Measurements from ENCODE around the gene NFIA. TPM values are rescaled to one million over a fixed set of nuclear protein-coding genes. Genes with fewer than 3 reads are reported as not detected.

Gene NFIA
- polyA plus RNA-seq, 3 donors: 1.4 to 5.3 (median 2.4) TPM

- Mint-ChIP-seq H3K4me1 (peaks cover 42% of the 10 kb centered on the region), H3K27ac (no peak overlapping the region), H3K9me3 (peaks cover 0 to 9% (median 5%) of the 10 kb centered on the region in 7 donors), H3K36me3 (peaks cover 13 to 24% of the 10 kb centered on the region in 2 donors), H3K4me3 (peak overlapping the region; percentile 83 to 97), H3K27me3 (ENCODE audit: low read depth in 3 of 3) (peaks cover 50 to 60% (median 50%) of the 10 kb centered on the region in 3 donors)
- no peak for DNase-seq
- no CpG with 5 or more reads among the region's 4 CpGs for WGBS (ENCODE audit: insufficient coverage)
- H4K20me1 ChIP-seq (ENCODE audit: insufficient read depth, low read length): no peaks in the 10 kb centered on the region
- peaks cover 0 to 8% of the 10 kb centered on the region in 2 donors for H3K9me3 ChIP-seq (replicated peaks in 1 of 2; ENCODE audit: control insufficient read depth in 1 of 2, insufficient read depth in 1 of 2, low read length in 2 of 2)
- H3K4me3 ChIP-seq (replicated peaks in 1 of 3; ENCODE audit: low read depth in 2 of 3, low read length in 3 of 3): peak overlapping the region; percentile 69 to 95 (median 73)
- no peak overlapping the region for H3K27ac ChIP-seq (ENCODE audit: low read depth in 1 of 2, low read length in 2 of 2)
- H2AFZ ChIP-seq (ENCODE audit: insufficient read depth, low read depth, low read length, poor library complexity, severe bottlenecking): peak overlapping the region; percentile 97
- H3K4me2 ChIP-seq (replicated peaks; ENCODE audit: extremely low read depth, low read length, poor library complexity, severe bottlenecking): peak overlapping the region; percentile 97
- H3K36me3 ChIP-seq (replicated peaks in 1 of 2; ENCODE audit: control insufficient read depth in 1 of 2, insufficient read depth in 2 of 2, low read length in 2 of 2): no peaks in the 10 kb centered on the region
- no peak for TF ChIP-seq CTCF (IDR thresholded peaks at IDR 0.05)
- no peak overlapping the region for H3K9ac ChIP-seq (ENCODE audit: insufficient read depth, low read length, poor library complexity, severe bottlenecking)
- peaks cover 51 to 55% of the 10 kb centered on the region in 2 donors for H3K27me3 ChIP-seq (ENCODE audit: control insufficient read depth in 2 of 2, insufficient read depth in 2 of 2, low read length in 2 of 2)
- H3K4me1 ChIP-seq (ENCODE audit: control insufficient read depth in 1 of 2, insufficient read depth in 2 of 2, low read length in 2 of 2): peaks cover 23 to 49% of the 10 kb centered on the region in 2 donors
- H3K79me2 ChIP-seq (ENCODE audit: insufficient read depth, low read length): no peaks in the 10 kb centered on the region
- intact Hi-C loops (cut with micrococcal nuclease): loop anchor here (5.0 kb wide), 3 partner anchors 36 to 801 kb away; no protein-coding TSS in a partner anchor
Observed at GRCh38 chr1:61051443-61051718, 31.0 kb upstream of the NFIA start.

DNA sequence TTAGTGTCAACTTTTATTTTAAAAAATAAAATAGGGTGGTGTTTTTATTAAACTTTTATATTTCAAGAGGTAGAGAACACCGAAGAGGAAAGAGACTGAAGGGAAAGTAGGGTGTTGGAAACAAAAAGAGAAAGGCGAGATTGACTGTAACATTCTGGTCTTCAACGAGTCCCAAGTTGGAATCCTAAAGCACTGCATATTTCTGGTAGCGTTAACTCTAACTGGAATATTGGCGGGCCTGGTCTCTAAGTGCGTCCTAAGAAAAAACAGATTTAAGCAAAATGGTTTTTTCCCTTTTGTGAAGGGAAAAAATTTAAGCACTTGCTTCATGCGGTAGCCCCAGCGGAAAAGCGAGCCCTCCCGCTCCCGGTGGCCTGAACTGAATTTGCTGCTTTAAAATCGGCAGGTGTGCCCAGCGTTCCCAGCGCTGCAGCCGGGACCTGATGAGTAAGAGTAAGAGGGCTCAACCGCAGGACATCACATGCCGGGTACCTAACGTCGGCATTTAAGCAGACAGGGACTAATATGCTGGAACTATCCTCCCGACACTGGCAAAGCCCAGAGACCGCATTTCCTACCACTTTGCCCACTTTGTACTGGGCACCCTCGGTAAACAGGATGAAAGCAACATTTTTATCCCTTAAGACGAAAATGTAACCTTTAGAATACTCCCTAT lies 30.5 kb upstream of the NFIA start:
- intact Hi-C loops (cut with micrococcal nuclease): loop anchor here (5.0 kb wide), 3 partner anchors 35 to 800 kb away; no protein-coding TSS in a partner anchor
- Mint-ChIP-seq H3K4me1 (peaks cover 45% of the 10 kb centered on the region), H3K27ac (no peak overlapping the region), H3K36me3 (peaks cover 13 to 24% of the 10 kb centered on the region in 2 donors), H3K9me3 (peaks cover 0 to 9% (median 5%) of the 10 kb centered on the region in 7 donors), H3K27me3 (ENCODE audit: low read depth in 3 of 3) (peaks cover 54 to 65% (median 55%) of the 10 kb centered on the region in 3 donors), H3K4me3 (peak overlapping the region; percentile 83 to 97)
- Histone ChIP-seq H3K4me3 (replicated peaks in 1 of 3; ENCODE audit: low read depth in 2 of 3, low read length in 3 of 3) (peak overlapping the region in 1 of 3 experiments; percentile 95), H3K4me2 (replicated peaks; ENCODE audit: extremely low read depth, low read length, poor library complexity, severe bottlenecking) (peak overlapping the region; percentile 97), H4K20me1 (ENCODE audit: insufficient read depth, low read length) (no peaks in the 10 kb centered on the region), H3K27me3 (ENCODE audit: control insufficient read depth in 2 of 2, insufficient read depth in 2 of 2, low read length in 2 of 2) (peaks cover 54 to 59% of the 10 kb centered on the region in 2 donors), H3K36me3 (replicated peaks in 1 of 2; ENCODE audit: control insufficient read depth in 1 of 2, insufficient read depth in 2 of 2, low read length in 2 of 2) (no peaks in the 10 kb centered on the region), H3K9me3 (replicated peaks in 1 of 2; ENCODE audit: control insufficient read depth in 1 of 2, insufficient read depth in 1 of 2, low read length in 2 of 2) (peaks cover 0 to 8% of the 10 kb centered on the region in 2 donors), H2AFZ (ENCODE audit: insufficient read depth, low read depth, low read length, poor library complexity, severe bottlenecking) (peak overlapping the region; percentile 97), H3K9ac (ENCODE audit: insufficient read depth, low read length, poor library complexity, severe bottlenecking) (no peak overlapping the region), H3K4me1 (ENCODE audit: control insufficient read depth in 1 of 2, insufficient read depth in 2 of 2, low read length in 2 of 2) (peaks cover 28 to 54% of the 10 kb centered on the region in 2 donors), H3K79me2 (ENCODE audit: insufficient read depth, low read length) (no peaks in the 10 kb centered on the region), H3K27ac (ENCODE audit: low read depth in 1 of 2, low read length in 2 of 2) (no peak overlapping the region)
- TF ChIP-seq CTCF (IDR thresholded peaks at IDR 0.05): no peak
- 84% methylated on average over 21 of the region's 23 CpGs for WGBS (ENCODE audit: insufficient coverage)
- no peak for DNase-seq
